Measurements from ENCODE around the gene NID1.

NID1 gene

GRCh38 chr1:236107121-236107907, 42.4 kb upstream of the NID1 start:
- no peak for TF ChIP-seq PAX5 (IDR thresholded peaks at IDR 0.05; ENCODE audit: insufficient read depth, low read length, severe bottlenecking)
- TF ChIP-seq TAF1 (IDR thresholded peaks at IDR 0.05; ENCODE audit: low read depth, low read length) = no peak
- TF ChIP-seq POLR2A (IDR thresholded peaks at IDR 0.05; ENCODE audit: low read depth, low read length) = no peak
- no peak for DNase-seq (ENCODE audit: insufficient read length, low spot score)
- FAIRE-seq = no peak

GRCh38 chr1:236103646-236104218, 38.8 kb upstream of the NID1 start:
- FAIRE-seq (no peak), DNase-seq (ENCODE audit: insufficient read length, low spot score) (peak; percentile 73)
- no peak for TF ChIP-seq PAX5 (IDR thresholded peaks at IDR 0.05; ENCODE audit: insufficient read depth, low read length, severe bottlenecking)
- no peak for TF ChIP-seq TAF1 (IDR thresholded peaks at IDR 0.05; ENCODE audit: low read depth, low read length)
- TF ChIP-seq POLR2AphosphoS5 (IDR thresholded peaks at IDR 0.05; ENCODE audit: low read depth, low read length) = no peak
- no peak for TF ChIP-seq SPI1 (IDR thresholded peaks at IDR 0.05; ENCODE audit: low read depth, low read length)
- TF ChIP-seq POLR2A (IDR thresholded peaks at IDR 0.05; ENCODE audit: low read depth, low read length) = no peak
- TF ChIP-seq POU2F2 (IDR thresholded peaks at IDR 0.05; ENCODE audit: low read depth, low read length) = no peak

- FAIRE-seq (no peak), DNase-seq (ENCODE audit: insufficient read length, low spot score) (no peak)
- TF ChIP-seq SPI1 (IDR thresholded peaks at IDR 0.05; ENCODE audit: low read depth, low read length) (no peak), POLR2A (IDR thresholded peaks at IDR 0.05; ENCODE audit: low read depth, low read length) (no peak), PAX5 (IDR thresholded peaks at IDR 0.05; ENCODE audit: insufficient read depth, low read length, severe bottlenecking) (no peak), POLR2AphosphoS5 (IDR thresholded peaks at IDR 0.05; ENCODE audit: low read depth, low read length) (no peak), TAF1 (IDR thresholded peaks at IDR 0.05; ENCODE audit: low read depth, low read length) (no peak), POU2F2 (IDR thresholded peaks at IDR 0.05; ENCODE audit: low read depth, low read length) (no peak)
These were observed 38.2 kb upstream of the NID1 start for GRCh38 chr1:236103059-236103458.

- TF ChIP-seq PAX5 (IDR thresholded peaks at IDR 0.05; ENCODE audit: insufficient read depth, low read length, severe bottlenecking) (no peak), TAF1 (IDR thresholded peaks at IDR 0.05; ENCODE audit: low read depth, low read length) (no peak), POU2F2 (IDR thresholded peaks at IDR 0.05; ENCODE audit: low read depth, low read length) (no peak), SPI1 (IDR thresholded peaks at IDR 0.05; ENCODE audit: low read depth, low read length) (no peak), POLR2AphosphoS5 (IDR thresholded peaks at IDR 0.05; ENCODE audit: low read depth, low read length) (no peak), POLR2A (IDR thresholded peaks at IDR 0.05; ENCODE audit: low read depth, low read length) (no peak)
- no peak for FAIRE-seq
- DNase-seq (ENCODE audit: insufficient read length, low spot score) = no peak
These were observed 37.7 kb upstream of the NID1 start for GRCh38 chr1:236102611-236103010.

- DNase-seq (ENCODE audit: insufficient read length, low spot score) (no peak), FAIRE-seq (no peak)
- TF ChIP-seq SPI1 (IDR thresholded peaks at IDR 0.05; ENCODE audit: low read depth, low read length) (no peak), POLR2AphosphoS5 (IDR thresholded peaks at IDR 0.05; ENCODE audit: low read depth, low read length) (no peak), TAF1 (IDR thresholded peaks at IDR 0.05; ENCODE audit: low read depth, low read length) (no peak), PAX5 (IDR thresholded peaks at IDR 0.05; ENCODE audit: insufficient read depth, low read length, severe bottlenecking) (no peak), POU2F2 (IDR thresholded peaks at IDR 0.05; ENCODE audit: low read depth, low read length) (no peak), POLR2A (IDR thresholded peaks at IDR 0.05; ENCODE audit: low read depth, low read length) (no peak)
These were observed 36.6 kb upstream of the NID1 start for GRCh38 chr1:236101233-236102200.

GRCh38 chr1:236100799-236101198, 35.9 kb upstream of the NID1 start:
- no peak for FAIRE-seq
- TF ChIP-seq POU2F2 (IDR thresholded peaks at IDR 0.05; ENCODE audit: low read depth, low read length) (no peak), POLR2A (IDR thresholded peaks at IDR 0.05; ENCODE audit: low read depth, low read length) (no peak), TAF1 (IDR thresholded peaks at IDR 0.05; ENCODE audit: low read depth, low read length) (no peak), SPI1 (IDR thresholded peaks at IDR 0.05; ENCODE audit: low read depth, low read length) (no peak), PAX5 (IDR thresholded peaks at IDR 0.05; ENCODE audit: insufficient read depth, low read length, severe bottlenecking) (no peak), POLR2AphosphoS5 (IDR thresholded peaks at IDR 0.05; ENCODE audit: low read depth, low read length) (no peak)
- DNase-seq (ENCODE audit: insufficient read length, low spot score) = no peak

- no peak for TF ChIP-seq SPI1 (IDR thresholded peaks at IDR 0.05; ENCODE audit: low read depth, low read length)
- DNase-seq (ENCODE audit: insufficient read length, low spot score) (no peak), FAIRE-seq (no peak)
These were observed 34.6 kb upstream of the NID1 start for GRCh38 chr1:236099355-236099974.

- no peak for TF ChIP-seq POLR2A (IDR thresholded peaks at IDR 0.05; ENCODE audit: low read depth, low read length)
- no peak for TF ChIP-seq POU2F2 (IDR thresholded peaks at IDR 0.05; ENCODE audit: low read depth, low read length)
- TF ChIP-seq POLR2AphosphoS5 (IDR thresholded peaks at IDR 0.05; ENCODE audit: low read depth, low read length) = no peak
- TF ChIP-seq PAX5 (IDR thresholded peaks at IDR 0.05; ENCODE audit: insufficient read depth, low read length, severe bottlenecking) = no peak
- TF ChIP-seq TAF1 (IDR thresholded peaks at IDR 0.05; ENCODE audit: low read depth, low read length) = no peak
- TF ChIP-seq SPI1 (IDR thresholded peaks at IDR 0.05; ENCODE audit: low read depth, low read length) = no peak
These were observed 33.4 kb upstream of the NID1 start for GRCh38 chr1:236098267-236098666.

More at GRCh38 chr1:236098267-236098666, 33.4 kb upstream of the NID1 start:
- DNase-seq (ENCODE audit: insufficient read length, low spot score) = no peak
- no peak for FAIRE-seq
